NCI-H2107 treated with DMSO at 0.1 percent for 48 hours (cell line): ENCODE results near the gene KCNJ15.

ENCODE experiments used
- DNase-seq: peaks from one replicate; lab custom pipeline; 2025; ENCODE audit not compliant: unreplicated experiment; lab: John Stamatoyannopoulos, UW

Gene KCNJ15

GRCh38 chr21:38325216-38325615 lies 68.4 kb downstream of the KCNJ15 start:
- DNase-seq = no peak

- DNase-seq = no peak
These were observed 69.1 kb downstream of the KCNJ15 start for GRCh38 chr21:38325731-38326420.

GRCh38 chr21:38326429-38326828 lies 69.6 kb downstream of the KCNJ15 start:
- no peak for DNase-seq

- DNase-seq = no peak
These were observed 70.1 kb downstream of the KCNJ15 start for GRCh38 chr21:38326899-38327298.

GRCh38 chr21:38327984-38328383 lies 71.2 kb downstream of the KCNJ15 start:
- no peak for DNase-seq

GRCh38 chr21:38329162-38329561 lies 72.4 kb downstream of the KCNJ15 start:
- DNase-seq = no peak

GRCh38 chr21:38330666-38331065 lies 73.9 kb downstream of the KCNJ15 start:
- no peak for DNase-seq

- DNase-seq = no peak
These were observed 76.8 kb downstream of the KCNJ15 start for GRCh38 chr21:38333301-38334272.

- DNase-seq = no peak
These were observed 78.1 kb downstream of the KCNJ15 start for GRCh38 chr21:38334866-38335265.

GRCh38 chr21:38337793-38338192 lies 81.0 kb downstream of the KCNJ15 start:
- no peak for DNase-seq

- DNase-seq = no peak
These were observed 83.3 kb downstream of the KCNJ15 start for GRCh38 chr21:38340131-38340530.

- DNase-seq = no peak
These were observed 84.8 kb downstream of the KCNJ15 start for GRCh38 chr21:38341546-38342012.

GRCh38 chr21:38342739-38343138 lies 85.9 kb downstream of the KCNJ15 start:
- DNase-seq = no peak

- no peak for DNase-seq
These were observed 86.9 kb downstream of the KCNJ15 start for GRCh38 chr21:38343691-38344090.

- DNase-seq = no peak
These were observed 89.5 kb downstream of the KCNJ15 start for GRCh38 chr21:38346286-38346685.

GRCh38 chr21:38349111-38349746 lies 92.4 kb downstream of the KCNJ15 start:
- peak; percentile 9 for DNase-seq

- DNase-seq = no peak
These were observed 93.2 kb downstream of the KCNJ15 start for GRCh38 chr21:38349977-38350376.

- DNase-seq = no peak
These were observed 93.9 kb downstream of the KCNJ15 start for GRCh38 chr21:38350684-38351083.

GRCh38 chr21:38351176-38351959 lies 94.6 kb downstream of the KCNJ15 start:
- DNase-seq = no peak

GRCh38 chr21:38351961-38352521 lies 95.2 kb downstream of the KCNJ15 start:
- DNase-seq = no peak
